HEK293T (cell line): ENCODE results near the gene TMEM132D.

ENCODE experiments used
- HDGF ChIP-seq: fragments of 450-650 bp; IDR thresholded peaks from 2 replicates; pipeline ENCODE4 v1.6.1; 2017; ENCODE audit warnings: antibody characterized with exemption, borderline replicate concordance
- PKNOX1 ChIP-seq: fragments of 450-650 bp; IDR thresholded peaks from 2 replicates; pipeline ENCODE4 v1.6.1; 2016

DNA sequence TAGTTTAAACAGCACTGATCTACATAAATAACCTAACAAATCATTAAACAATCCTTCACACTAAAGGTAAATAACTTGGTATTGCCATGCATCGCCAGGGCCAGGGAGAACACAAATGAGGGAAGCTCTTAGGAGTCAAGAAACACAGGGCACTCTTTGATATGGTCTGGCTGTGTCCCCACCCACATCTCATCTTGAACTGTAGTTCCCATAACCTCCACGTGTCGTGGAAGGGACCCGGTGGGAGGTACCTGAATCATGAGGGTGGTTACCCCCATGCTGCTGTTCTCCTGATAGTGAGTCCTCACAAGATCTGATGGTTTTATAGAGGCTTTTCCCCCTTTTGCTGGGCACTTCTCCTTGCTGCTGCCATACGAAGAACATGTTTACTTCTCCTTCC, 17.3 kb downstream of the TMEM132D start:
- TF ChIP-seq PKNOX1 (no peak), HDGF (no peak)
